ENCODE data around the gene FAM124A. TPM values are rescaled to one million over a fixed set of nuclear protein-coding genes. Genes with fewer than 3 reads are reported as not detected.

Gene FAM124A
- total RNA-seq, 2 donors from 2014 or later, result 49.7 to 56.6 TPM

DNA sequence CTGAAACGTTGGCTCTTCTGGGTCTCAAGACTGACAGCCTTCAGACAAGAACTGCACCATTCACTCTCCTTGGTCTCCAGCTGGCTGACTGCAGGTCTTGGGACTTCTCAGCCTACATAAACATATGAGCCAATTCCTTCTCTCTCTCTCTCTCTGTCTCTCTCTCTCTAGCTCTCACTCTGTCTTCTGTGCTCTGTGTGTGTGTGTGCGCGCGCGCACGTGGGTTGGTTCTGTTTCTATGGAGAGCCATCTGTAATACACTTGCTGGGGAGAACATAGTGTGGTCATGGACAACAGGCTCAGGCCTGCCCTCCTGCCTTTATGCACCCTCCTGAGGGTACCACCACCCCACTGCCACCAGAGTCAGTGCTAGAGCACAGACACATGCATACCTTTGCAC, 103.6 kb downstream of the FAM124A start:
- H3K4me3 ChIP-seq (ENCODE audit: low read length), result no peak overlapping the region
- TF ChIP-seq CTCF (conservative IDR thresholded peaks at IDR 0.05), result no peak
- no peaks in the 10 kb centered on the region for H3K9me3 ChIP-seq (ENCODE audit: control insufficient read depth, low read length)
- DNase-seq, result no peak
- H3K9me3 Mint-ChIP-seq, result no peaks in the 10 kb centered on the region
- H3K9ac ChIP-seq (ENCODE audit: extremely low read depth, low read length, poor library complexity, severe bottlenecking), result no peak overlapping the region
- H3K36me3 Mint-ChIP-seq (ENCODE audit: low read depth), result no peaks in the 10 kb centered on the region
- H3K36me3 ChIP-seq (ENCODE audit: control insufficient read depth, insufficient read depth, low read length), result no peaks in the 10 kb centered on the region
- no peak overlapping the region for H3K4me3 Mint-ChIP-seq
- WGBS, 2 experiments (ENCODE audit: insufficient coverage in 1 of 2, insufficient read length in 1 of 2), result 67 to 89% methylated on average over 1 to 3 of the region's 6 CpGs
- H3K4me1 Mint-ChIP-seq, result no peaks in the 10 kb centered on the region
- H3K27me3 Mint-ChIP-seq (ENCODE audit: insufficient read depth), result peaks cover 11% of the 10 kb centered on the region
- peaks cover 4% of the 10 kb centered on the region for H3K4me1 ChIP-seq (ENCODE audit: control insufficient read depth, insufficient read depth, low read length)
- no peak overlapping the region for H3K27ac Mint-ChIP-seq
- H3K27ac ChIP-seq (ENCODE audit: low read depth, low read length), result no peak overlapping the region
- H3K27me3 ChIP-seq (ENCODE audit: control insufficient read depth, insufficient read depth, low read length, poor library complexity, severe bottlenecking), result no peaks in the 10 kb centered on the region

- no peaks in the 10 kb centered on the region for H3K9me3 Mint-ChIP-seq
These were observed 104.6 kb downstream of the FAM124A start for GRCh38 chr13:51326777-51327176.

DNA sequence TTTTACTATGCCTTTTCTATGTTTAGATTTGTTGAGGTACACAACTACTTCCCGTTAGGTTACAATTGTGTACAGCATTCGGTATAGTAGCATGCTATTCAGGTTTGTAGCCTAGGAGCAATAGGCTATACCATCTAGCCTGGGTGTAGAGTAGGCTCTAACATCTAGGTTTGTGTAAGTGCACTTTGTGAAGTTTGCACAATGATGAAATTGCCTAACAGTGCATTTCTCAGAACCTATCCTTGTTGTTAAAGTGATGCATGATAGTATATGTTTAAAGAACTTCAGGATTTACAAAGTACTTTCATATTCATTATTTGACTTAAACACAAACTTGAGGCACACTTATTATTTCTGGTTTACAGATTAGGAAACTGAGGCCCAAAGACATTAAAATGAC, 105.8 kb downstream of the FAM124A start:
- Histone ChIP-seq H3K27me3 (ENCODE audit: control insufficient read depth, insufficient read depth, low read length, poor library complexity, severe bottlenecking) (no peaks in the 10 kb centered on the region), H3K36me3 (ENCODE audit: control insufficient read depth, insufficient read depth, low read length) (no peaks in the 10 kb centered on the region), H3K9ac (ENCODE audit: extremely low read depth, low read length, poor library complexity, severe bottlenecking) (no peak overlapping the region), H3K4me1 (ENCODE audit: control insufficient read depth, insufficient read depth, low read length) (peaks cover 4% of the 10 kb centered on the region), H3K27ac (ENCODE audit: low read depth, low read length) (no peak overlapping the region), H3K9me3 (ENCODE audit: control insufficient read depth, low read length) (no peaks in the 10 kb centered on the region), H3K4me3 (ENCODE audit: low read length) (no peak overlapping the region)
- DNase-seq, result no peak
- TF ChIP-seq CTCF (conservative IDR thresholded peaks at IDR 0.05), result no peak
- no peaks in the 10 kb centered on the region for H3K4me1 Mint-ChIP-seq
- no peak overlapping the region for H3K27ac Mint-ChIP-seq
- WGBS, 2 experiments (ENCODE audit: insufficient coverage in 1 of 2, insufficient read length in 1 of 2), result 96 to 100% methylated on average over 2 of the region's 2 CpGs
- H3K4me3 Mint-ChIP-seq, result no peak overlapping the region
- peaks cover 12% of the 10 kb centered on the region for H3K27me3 Mint-ChIP-seq (ENCODE audit: insufficient read depth)
- no peaks in the 10 kb centered on the region for H3K36me3 Mint-ChIP-seq (ENCODE audit: low read depth)
- no peaks in the 10 kb centered on the region for H3K9me3 Mint-ChIP-seq

More at GRCh38 chr13:51326777-51327176, 104.6 kb downstream of the FAM124A start:
- no peak overlapping the region for H3K27ac ChIP-seq (ENCODE audit: low read depth, low read length)
- WGBS, 2 experiments (ENCODE audit: insufficient coverage in 1 of 2, insufficient read length in 1 of 2), result 86 to 95% methylated on average over 1 to 2 of the region's 2 CpGs
- Mint-ChIP-seq H3K36me3 (ENCODE audit: low read depth) (no peaks in the 10 kb centered on the region), H3K27me3 (ENCODE audit: insufficient read depth) (peaks cover 13% of the 10 kb centered on the region), H3K27ac (no peak overlapping the region), H3K4me3 (no peak overlapping the region), H3K4me1 (no peaks in the 10 kb centered on the region)
- H3K9me3 ChIP-seq (ENCODE audit: control insufficient read depth, low read length), result no peaks in the 10 kb centered on the region
- TF ChIP-seq CTCF (conservative IDR thresholded peaks at IDR 0.05), result no peak
- no peaks in the 10 kb centered on the region for H3K36me3 ChIP-seq (ENCODE audit: control insufficient read depth, insufficient read depth, low read length)
- DNase-seq, result no peak
- no peak overlapping the region for H3K9ac ChIP-seq (ENCODE audit: extremely low read depth, low read length, poor library complexity, severe bottlenecking)
- H3K4me1 ChIP-seq (ENCODE audit: control insufficient read depth, insufficient read depth, low read length), result peaks cover 4% of the 10 kb centered on the region
- no peaks in the 10 kb centered on the region for H3K27me3 ChIP-seq (ENCODE audit: control insufficient read depth, insufficient read depth, low read length, poor library complexity, severe bottlenecking)
- no peak overlapping the region for H3K4me3 ChIP-seq (ENCODE audit: low read length)

Data from endodermal cell (in vitro differentiated cells).